ENCODE measurements around the gene EIF4E1B.

EIF4E1B gene

DNA sequence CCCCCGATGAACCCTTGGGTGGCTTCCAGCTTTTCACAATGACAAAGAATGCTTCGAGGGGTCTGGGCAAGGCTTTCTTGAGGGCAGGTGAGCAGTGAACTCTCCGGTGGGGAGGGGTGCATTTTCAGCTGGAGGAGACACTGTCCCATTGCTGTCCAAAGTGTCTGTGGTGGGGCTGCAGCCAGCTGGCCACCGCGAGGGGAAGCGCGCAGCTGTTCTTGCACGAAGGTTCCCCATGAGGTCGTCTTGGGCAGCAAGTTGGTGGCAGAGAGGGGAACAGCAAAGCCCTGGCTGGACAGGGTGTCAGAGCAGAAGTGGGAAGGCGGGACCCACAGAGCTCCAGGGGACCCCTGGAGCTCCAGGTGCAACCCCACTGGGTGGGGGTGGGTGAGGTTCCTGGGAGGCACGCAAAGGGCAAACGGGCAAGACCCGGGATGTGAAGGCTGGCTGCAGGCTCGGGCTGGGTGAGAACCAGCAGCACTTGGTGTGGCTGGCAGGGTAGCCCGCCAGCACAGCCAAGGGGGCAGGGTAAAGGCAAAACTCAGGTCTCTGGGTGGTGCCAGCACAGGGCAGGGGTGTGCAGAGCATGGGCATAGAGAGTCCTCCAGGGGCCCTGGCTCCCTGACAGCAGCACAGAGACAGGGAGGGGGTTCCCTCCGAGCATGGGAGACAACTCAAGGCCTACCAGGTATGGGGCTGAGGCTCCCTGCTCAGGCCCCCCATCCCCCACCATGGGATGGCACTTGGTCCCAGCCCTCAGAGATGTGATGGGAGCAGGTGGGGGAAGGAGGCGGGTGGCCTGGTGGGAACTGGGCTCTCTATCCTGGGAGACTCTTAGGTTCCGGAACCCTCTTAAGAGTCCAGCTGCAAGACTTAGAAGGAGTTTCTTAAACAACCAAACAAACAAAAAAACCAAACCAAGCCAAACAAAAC is 43.4 kb downstream of the EIF4E1B start:
- peaks cover 9% of the 10 kb centered on the region for H3K27me3 ChIP-seq (ENCODE audit: control insufficient read depth, low read length)
- H3K27ac ChIP-seq (ENCODE audit: low read depth, low read length): no peak overlapping the region
- no peaks in the 10 kb centered on the region for H3K9me2 ChIP-seq (replicated peaks; ENCODE audit: control insufficient read depth, low read length)
- H3K4me3 ChIP-seq (ENCODE audit: low read length): no peak overlapping the region
- no peak overlapping the region for H3K4me2 ChIP-seq (ENCODE audit: low read length)
- no peak for TF ChIP-seq EZH2phosphoT487 (IDR thresholded peaks at IDR 0.05; ENCODE audit: borderline replicate concordance, low read length)
- TF ChIP-seq, protein P1, sequence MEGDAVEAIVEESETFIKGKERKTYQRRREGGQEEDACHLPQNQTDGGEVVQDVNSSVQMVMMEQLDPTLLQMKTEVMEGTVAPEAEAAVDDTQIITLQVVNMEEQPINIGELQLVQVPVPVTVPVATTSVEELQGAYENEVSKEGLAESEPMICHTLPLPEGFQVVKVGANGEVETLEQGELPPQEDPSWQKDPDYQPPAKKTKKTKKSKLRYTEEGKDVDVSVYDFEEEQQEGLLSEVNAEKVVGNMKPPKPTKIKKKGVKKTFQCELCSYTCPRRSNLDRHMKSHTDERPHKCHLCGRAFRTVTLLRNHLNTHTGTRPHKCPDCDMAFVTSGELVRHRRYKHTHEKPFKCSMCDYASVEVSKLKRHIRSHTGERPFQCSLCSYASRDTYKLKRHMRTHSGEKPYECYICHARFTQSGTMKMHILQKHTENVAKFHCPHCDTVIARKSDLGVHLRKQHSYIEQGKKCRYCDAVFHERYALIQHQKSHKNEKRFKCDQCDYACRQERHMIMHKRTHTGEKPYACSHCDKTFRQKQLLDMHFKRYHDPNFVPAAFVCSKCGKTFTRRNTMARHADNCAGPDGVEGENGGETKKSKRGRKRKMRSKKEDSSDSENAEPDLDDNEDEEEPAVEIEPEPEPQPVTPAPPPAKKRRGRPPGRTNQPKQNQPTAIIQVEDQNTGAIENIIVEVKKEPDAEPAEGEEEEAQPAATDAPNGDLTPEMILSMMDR (IDR thresholded peaks at IDR 0.05; ENCODE audit: low read depth, low read length, poor library complexity, severe bottlenecking): no peak
- H3K79me2 ChIP-seq (ENCODE audit: control insufficient read depth, low read length): no peaks in the 10 kb centered on the region
- no peaks in the 10 kb centered on the region; the same call in 1 of the 2 replicates for H4K20me1 ChIP-seq (ENCODE audit: control insufficient read depth, insufficient read depth, low read depth, low read length)
- no peaks in the 10 kb centered on the region for H3K4me1 ChIP-seq (ENCODE audit: control insufficient read depth, low read length)
- H3K9me3 ChIP-seq (ENCODE audit: control insufficient read depth, insufficient read depth, low read length): no peaks in the 10 kb centered on the region
- H3K36me3 ChIP-seq (ENCODE audit: control insufficient read depth, low read length): no peaks in the 10 kb centered on the region
- H3F3A ChIP-seq (ENCODE audit: control insufficient read depth, insufficient read depth): no peaks in the 10 kb centered on the region

DNA sequence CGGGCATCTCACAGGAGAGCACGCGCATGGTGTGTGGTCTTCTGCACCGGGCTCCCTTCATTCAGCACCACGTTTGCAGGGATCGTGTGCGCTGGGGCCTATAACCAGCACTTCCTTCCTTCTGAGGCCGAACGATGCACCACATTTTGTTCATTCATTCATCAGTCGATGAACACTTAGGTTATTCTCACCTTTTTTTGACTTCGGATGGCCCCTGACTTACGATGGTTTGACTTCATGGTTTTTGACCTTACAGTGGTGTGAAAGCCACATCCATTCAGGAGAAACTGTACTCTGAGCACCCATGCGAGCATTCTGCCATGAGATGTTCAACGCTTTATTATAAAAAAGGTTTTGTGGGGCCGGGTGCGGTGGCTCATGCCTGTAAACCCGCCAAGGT is 44.3 kb downstream of the EIF4E1B start:
- TF ChIP-seq, protein P1 (IDR thresholded peaks at IDR 0.05; ENCODE audit: low read depth, low read length, poor library complexity, severe bottlenecking): no peak
- no peak for TF ChIP-seq EZH2phosphoT487 (IDR thresholded peaks at IDR 0.05; ENCODE audit: borderline replicate concordance, low read length)
- no peaks in the 10 kb centered on the region for H3K4me1 ChIP-seq (ENCODE audit: control insufficient read depth, low read length)
- no peak overlapping the region for H3K4me2 ChIP-seq (ENCODE audit: low read length)
- H3K27me3 ChIP-seq (ENCODE audit: control insufficient read depth, low read length): peaks cover 2% of the 10 kb centered on the region; the same call in 1 of the 2 replicates
- H3K9me2 ChIP-seq (replicated peaks; ENCODE audit: control insufficient read depth, low read length): no peaks in the 10 kb centered on the region
- H4K20me1 ChIP-seq (ENCODE audit: control insufficient read depth, insufficient read depth, low read depth, low read length): no peaks in the 10 kb centered on the region; the same call in 1 of the 2 replicates
- H3K79me2 ChIP-seq (ENCODE audit: control insufficient read depth, low read length): no peaks in the 10 kb centered on the region
- H3K27ac ChIP-seq (ENCODE audit: low read depth, low read length): no peak overlapping the region
- no peaks in the 10 kb centered on the region for H3F3A ChIP-seq (ENCODE audit: control insufficient read depth, insufficient read depth)
- no peaks in the 10 kb centered on the region for H3K9me3 ChIP-seq (ENCODE audit: control insufficient read depth, insufficient read depth, low read length)
- H3K4me3 ChIP-seq (ENCODE audit: low read length): no peak overlapping the region
- H3K36me3 ChIP-seq (ENCODE audit: control insufficient read depth, low read length): no peaks in the 10 kb centered on the region

DNA sequence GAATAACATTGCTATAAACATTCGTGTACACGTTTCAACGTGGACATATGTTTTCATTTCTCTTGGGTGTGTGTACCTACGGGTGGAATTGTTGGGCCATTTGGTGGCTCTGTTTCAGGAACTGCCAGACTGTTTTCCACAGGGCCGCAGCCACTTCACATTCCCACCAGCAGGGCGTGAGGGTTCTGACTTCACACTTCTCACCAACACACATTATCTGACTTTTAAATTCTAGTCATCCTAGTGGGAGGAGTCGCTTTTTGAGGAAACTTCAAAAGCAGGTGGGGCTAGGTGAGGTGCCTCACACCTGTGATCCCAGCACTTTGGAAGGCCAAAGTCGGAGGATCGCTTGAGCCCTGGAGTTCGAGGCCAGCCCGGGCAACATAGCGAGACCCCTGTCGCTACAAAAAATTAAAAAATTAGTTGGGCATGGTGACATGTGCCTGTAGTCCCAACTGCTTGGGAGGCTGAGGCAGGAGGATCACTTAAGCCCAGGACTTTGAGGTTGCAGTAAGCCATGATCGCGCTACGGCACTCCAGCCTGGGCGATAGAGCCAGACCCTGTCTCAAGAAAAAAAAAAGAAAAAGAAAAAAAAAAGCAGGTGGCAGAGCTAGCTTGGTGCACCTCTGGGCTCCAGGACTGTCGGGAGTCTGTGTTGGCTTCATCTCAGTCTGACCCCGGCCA is 45.3 kb downstream of the EIF4E1B start:
- no peaks in the 10 kb centered on the region for H3K4me1 ChIP-seq (ENCODE audit: control insufficient read depth, low read length)
- H3K27me3 ChIP-seq (ENCODE audit: control insufficient read depth, low read length): peaks cover 2% of the 10 kb centered on the region; the same call in 1 of the 2 replicates
- H3K4me2 ChIP-seq (ENCODE audit: low read length): no peak overlapping the region
- H3F3A ChIP-seq (ENCODE audit: control insufficient read depth, insufficient read depth): no peaks in the 10 kb centered on the region
- H3K4me3 ChIP-seq (ENCODE audit: low read length): no peak overlapping the region
- no peaks in the 10 kb centered on the region for H3K9me3 ChIP-seq (ENCODE audit: control insufficient read depth, insufficient read depth, low read length)
- no peaks in the 10 kb centered on the region for H3K9me2 ChIP-seq (replicated peaks; ENCODE audit: control insufficient read depth, low read length)
- no peaks in the 10 kb centered on the region; the same call in 1 of the 2 replicates for H4K20me1 ChIP-seq (ENCODE audit: control insufficient read depth, insufficient read depth, low read depth, low read length)
- TF ChIP-seq, protein P1 (IDR thresholded peaks at IDR 0.05; ENCODE audit: low read depth, low read length, poor library complexity, severe bottlenecking): peak; percentile 27
- no peak for TF ChIP-seq EZH2phosphoT487 (IDR thresholded peaks at IDR 0.05; ENCODE audit: borderline replicate concordance, low read length)
- H3K36me3 ChIP-seq (ENCODE audit: control insufficient read depth, low read length): no peaks in the 10 kb centered on the region
- H3K27ac ChIP-seq (ENCODE audit: low read depth, low read length): no peak overlapping the region
- no peaks in the 10 kb centered on the region for H3K79me2 ChIP-seq (ENCODE audit: control insufficient read depth, low read length)

Measured in DOHH2 (cell line).